ENCODE results near the gene IRF9.

Gene IRF9

GRCh38 chr14:24185741-24186140 lies 24.7 kb downstream of the IRF9 start:
- H3K4me1 ChIP-seq (ENCODE audit: insufficient read depth, insufficient read length): peaks cover 2% of the 10 kb centered on the region
- peaks cover 84% of the 10 kb centered on the region for H3K36me3 ChIP-seq (ENCODE audit: insufficient read depth, insufficient read length, low read length)
- no peaks in the 10 kb centered on the region for H3K27me3 ChIP-seq (ENCODE audit: insufficient read depth, insufficient read length)
- no peak overlapping the region for H3K9ac ChIP-seq (ENCODE audit: insufficient read length, low read depth)
- no peak for DNase-seq (ENCODE audit: low read depth, low spot score)
- H3K4me3 ChIP-seq (ENCODE audit: insufficient read length, low read depth): no peak overlapping the region
- no peaks in the 10 kb centered on the region for H3K9me3 ChIP-seq (ENCODE audit: insufficient read depth, low read length)
- TF ChIP-seq SUZ12 (IDR thresholded peaks at IDR 0.05; ENCODE audit: extremely low read depth, insufficient read depth, insufficient read length) (no peak), YY1 (IDR thresholded peaks at IDR 0.05; ENCODE audit: insufficient read depth, insufficient read length) (no peak), ZNF274 (IDR thresholded peaks at IDR 0.05; ENCODE audit: low read depth, low read length) (no peak)

GRCh38 chr14:24186831-24187538 lies 25.9 kb downstream of the IRF9 start:
- H3K27me3 ChIP-seq (ENCODE audit: insufficient read depth, insufficient read length): no peaks in the 10 kb centered on the region
- H3K36me3 ChIP-seq (ENCODE audit: insufficient read depth, insufficient read length, low read length): peaks cover 76% of the 10 kb centered on the region
- peaks cover 2% of the 10 kb centered on the region for H3K4me1 ChIP-seq (ENCODE audit: insufficient read depth, insufficient read length)
- TF ChIP-seq ZNF274 (IDR thresholded peaks at IDR 0.05; ENCODE audit: low read depth, low read length) (no peak), YY1 (IDR thresholded peaks at IDR 0.05; ENCODE audit: insufficient read depth, insufficient read length) (no peak), SUZ12 (IDR thresholded peaks at IDR 0.05; ENCODE audit: extremely low read depth, insufficient read depth, insufficient read length) (no peak)
- H3K9ac ChIP-seq (ENCODE audit: insufficient read length, low read depth): no peak overlapping the region
- H3K9me3 ChIP-seq (ENCODE audit: insufficient read depth, low read length): no peaks in the 10 kb centered on the region
- no peak overlapping the region for H3K4me3 ChIP-seq (ENCODE audit: insufficient read length, low read depth)
- DNase-seq (ENCODE audit: low read depth, low spot score): no peak

GRCh38 chr14:24187539-24187915 lies 26.5 kb downstream of the IRF9 start:
- Histone ChIP-seq H3K9ac (ENCODE audit: insufficient read length, low read depth) (peak overlapping the region; percentile 9), H3K4me3 (ENCODE audit: insufficient read length, low read depth) (peak overlapping the region; percentile 86), H3K36me3 (ENCODE audit: insufficient read depth, insufficient read length, low read length) (peaks cover 76% of the 10 kb centered on the region)

GRCh38 chr14:24188251-24189058 lies 27.4 kb downstream of the IRF9 start, which contains the start of gene IPO4:
Gene IPO4 (minus strand): TSS chr14:24188816. CDS start chr14:24188787, 29 bp downstream.
- Histone ChIP-seq H3K9me3 (ENCODE audit: insufficient read depth, low read length) (no peaks in the 10 kb centered on the region), H3K4me3 (ENCODE audit: insufficient read length, low read depth) (peak within 1 kb of the TSS; percentile 86), H3K9ac (ENCODE audit: insufficient read length, low read depth) (peak within 1 kb of the TSS; percentile 91), H3K27me3 (ENCODE audit: insufficient read depth, insufficient read length) (no peaks in the 10 kb centered on the region), H3K36me3 (ENCODE audit: insufficient read depth, insufficient read length, low read length) (peaks cover 74% of the 10 kb centered on the region), H3K4me1 (ENCODE audit: insufficient read depth, insufficient read length) (peaks cover 2% of the 10 kb centered on the region)
- no peak for TF ChIP-seq SUZ12 (IDR thresholded peaks at IDR 0.05; ENCODE audit: extremely low read depth, insufficient read depth, insufficient read length)
- peak; percentile 39 for TF ChIP-seq YY1 (IDR thresholded peaks at IDR 0.05; ENCODE audit: insufficient read depth, insufficient read length)
- DNase-seq (ENCODE audit: low read depth, low spot score): peak; percentile 92

More at GRCh38 chr14:24187539-24187915, 26.5 kb downstream of the IRF9 start:
- Histone ChIP-seq H3K4me1 (ENCODE audit: insufficient read depth, insufficient read length) (peaks cover 2% of the 10 kb centered on the region), H3K9me3 (ENCODE audit: insufficient read depth, low read length) (no peaks in the 10 kb centered on the region), H3K27me3 (ENCODE audit: insufficient read depth, insufficient read length) (no peaks in the 10 kb centered on the region)
- TF ChIP-seq ZNF274 (IDR thresholded peaks at IDR 0.05; ENCODE audit: low read depth, low read length) (no peak), YY1 (IDR thresholded peaks at IDR 0.05; ENCODE audit: insufficient read depth, insufficient read length) (no peak), SUZ12 (IDR thresholded peaks at IDR 0.05; ENCODE audit: extremely low read depth, insufficient read depth, insufficient read length) (no peak)
- DNase-seq (ENCODE audit: low read depth, low spot score): no peak

GRCh38 chr14:24189059-24189375 lies 28.0 kb downstream of the IRF9 start:
- Histone ChIP-seq H3K9ac (ENCODE audit: insufficient read length, low read depth) (peak overlapping the region; percentile 44), H3K9me3 (ENCODE audit: insufficient read depth, low read length) (no peaks in the 10 kb centered on the region), H3K36me3 (ENCODE audit: insufficient read depth, insufficient read length, low read length) (peaks cover 71% of the 10 kb centered on the region), H3K4me1 (ENCODE audit: insufficient read depth, insufficient read length) (peaks cover 2% of the 10 kb centered on the region), H3K27me3 (ENCODE audit: insufficient read depth, insufficient read length) (no peaks in the 10 kb centered on the region), H3K4me3 (ENCODE audit: insufficient read length, low read depth) (peak overlapping the region; percentile 86)
- TF ChIP-seq YY1 (IDR thresholded peaks at IDR 0.05; ENCODE audit: insufficient read depth, insufficient read length): no peak
- no peak for TF ChIP-seq ZNF274 (IDR thresholded peaks at IDR 0.05; ENCODE audit: low read depth, low read length)
- TF ChIP-seq SUZ12 (IDR thresholded peaks at IDR 0.05; ENCODE audit: extremely low read depth, insufficient read depth, insufficient read length): no peak
- DNase-seq (ENCODE audit: low read depth, low spot score): no peak

DNA sequence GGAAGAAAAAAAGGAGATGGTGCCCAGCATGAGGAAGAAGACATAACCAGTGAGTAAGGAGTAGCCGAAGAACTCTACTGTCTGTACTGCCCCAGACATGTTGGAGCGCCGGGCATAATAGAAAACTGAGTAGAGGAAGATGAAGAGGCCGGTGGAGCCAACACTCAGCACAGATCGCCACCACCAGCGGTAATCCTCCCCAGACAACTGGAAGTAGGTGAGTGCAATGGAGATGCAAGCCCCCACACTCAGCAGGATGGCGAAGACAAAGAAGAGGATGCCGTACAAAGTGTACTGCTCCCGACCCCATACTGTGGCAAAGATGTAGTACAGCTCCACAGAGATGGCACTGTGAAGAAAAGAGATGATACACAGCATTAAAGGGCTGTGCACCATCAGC lies 28.4 kb downstream of the IRF9 start:
- H3K27me3 ChIP-seq (ENCODE audit: insufficient read depth, insufficient read length): no peaks in the 10 kb centered on the region
- peak overlapping the region; percentile 44 for H3K9ac ChIP-seq (ENCODE audit: insufficient read length, low read depth)
- H3K36me3 ChIP-seq (ENCODE audit: insufficient read depth, insufficient read length, low read length): peaks cover 71% of the 10 kb centered on the region

DNA sequence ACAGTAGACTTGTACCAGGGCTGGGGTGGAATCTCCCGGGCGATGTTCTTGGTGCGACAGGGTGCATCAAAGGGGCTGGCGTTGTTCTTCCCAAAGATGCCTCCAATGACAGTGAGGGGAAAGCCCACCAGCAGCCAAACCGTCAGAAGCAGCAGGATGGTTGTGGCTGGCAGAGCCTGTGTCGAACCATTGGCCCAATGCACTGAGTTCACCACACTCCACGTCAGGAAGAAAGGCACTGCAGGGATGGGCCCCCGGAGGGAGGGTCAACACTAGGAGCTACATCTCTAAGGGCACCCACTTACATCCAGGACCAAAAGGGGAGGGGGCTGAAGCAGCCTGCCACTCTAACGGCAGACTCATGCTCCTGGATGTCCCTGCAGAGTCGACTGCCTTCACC lies 29.4 kb downstream of the IRF9 start:
- no peak overlapping the region for H3K9ac ChIP-seq (ENCODE audit: insufficient read length, low read depth)
- peaks cover 2% of the 10 kb centered on the region for H3K4me1 ChIP-seq (ENCODE audit: insufficient read depth, insufficient read length)
- H3K27me3 ChIP-seq (ENCODE audit: insufficient read depth, insufficient read length): no peaks in the 10 kb centered on the region
- no peak for TF ChIP-seq YY1 (IDR thresholded peaks at IDR 0.05; ENCODE audit: insufficient read depth, insufficient read length)
- no peak for TF ChIP-seq ZNF274 (IDR thresholded peaks at IDR 0.05; ENCODE audit: low read depth, low read length)
- TF ChIP-seq SUZ12 (IDR thresholded peaks at IDR 0.05; ENCODE audit: extremely low read depth, insufficient read depth, insufficient read length): no peak
- no peaks in the 10 kb centered on the region for H3K9me3 ChIP-seq (ENCODE audit: insufficient read depth, low read length)
- H3K4me3 ChIP-seq (ENCODE audit: insufficient read length, low read depth): no peak overlapping the region
- peaks cover 62% of the 10 kb centered on the region for H3K36me3 ChIP-seq (ENCODE audit: insufficient read depth, insufficient read length, low read length)
- DNase-seq (ENCODE audit: low read depth, low spot score): no peak

More for the DNA sequence above, 28.4 kb downstream of the IRF9 start:
- TF ChIP-seq SUZ12 (IDR thresholded peaks at IDR 0.05; ENCODE audit: extremely low read depth, insufficient read depth, insufficient read length) (no peak), ZNF274 (IDR thresholded peaks at IDR 0.05; ENCODE audit: low read depth, low read length) (no peak), YY1 (IDR thresholded peaks at IDR 0.05; ENCODE audit: insufficient read depth, insufficient read length) (no peak)
- peaks cover 2% of the 10 kb centered on the region for H3K4me1 ChIP-seq (ENCODE audit: insufficient read depth, insufficient read length)
- no peaks in the 10 kb centered on the region for H3K9me3 ChIP-seq (ENCODE audit: insufficient read depth, low read length)
- DNase-seq (ENCODE audit: low read depth, low spot score): no peak
- H3K4me3 ChIP-seq (ENCODE audit: insufficient read length, low read depth): no peak overlapping the region
